GM18508 (cell line): ENCODE measurements around the gene FASN.

Experiments
- ATAC-seq: cut with Tn5 transposase; IDR thresholded peaks from one replicate; pipeline ENCODE4 v1.9.1; 2021; ENCODE audit warnings: moderate number of reproducible peaks; ENCODE audit not compliant: insufficient read depth, unreplicated experiment

The FASN gene

GRCh38 chr17:82060001-82060380 is 38.0 kb downstream of the FASN start:
- no peak for ATAC-seq

- ATAC-seq, result no peak
Measured at GRCh38 chr17:82059272-82060000, 38.6 kb downstream of the FASN start.

GRCh38 chr17:82058855-82059249 is 39.2 kb downstream of the FASN start:
- no peak for ATAC-seq

- ATAC-seq, result no peak
Measured at GRCh38 chr17:82058230-82058854, 39.7 kb downstream of the FASN start.

- ATAC-seq, result no peak
Measured at GRCh38 chr17:82056729-82057621, 41.1 kb downstream of the FASN start.

- no peak for ATAC-seq
Measured at GRCh38 chr17:82055965-82056728, 41.9 kb downstream of the FASN start.

DNA sequence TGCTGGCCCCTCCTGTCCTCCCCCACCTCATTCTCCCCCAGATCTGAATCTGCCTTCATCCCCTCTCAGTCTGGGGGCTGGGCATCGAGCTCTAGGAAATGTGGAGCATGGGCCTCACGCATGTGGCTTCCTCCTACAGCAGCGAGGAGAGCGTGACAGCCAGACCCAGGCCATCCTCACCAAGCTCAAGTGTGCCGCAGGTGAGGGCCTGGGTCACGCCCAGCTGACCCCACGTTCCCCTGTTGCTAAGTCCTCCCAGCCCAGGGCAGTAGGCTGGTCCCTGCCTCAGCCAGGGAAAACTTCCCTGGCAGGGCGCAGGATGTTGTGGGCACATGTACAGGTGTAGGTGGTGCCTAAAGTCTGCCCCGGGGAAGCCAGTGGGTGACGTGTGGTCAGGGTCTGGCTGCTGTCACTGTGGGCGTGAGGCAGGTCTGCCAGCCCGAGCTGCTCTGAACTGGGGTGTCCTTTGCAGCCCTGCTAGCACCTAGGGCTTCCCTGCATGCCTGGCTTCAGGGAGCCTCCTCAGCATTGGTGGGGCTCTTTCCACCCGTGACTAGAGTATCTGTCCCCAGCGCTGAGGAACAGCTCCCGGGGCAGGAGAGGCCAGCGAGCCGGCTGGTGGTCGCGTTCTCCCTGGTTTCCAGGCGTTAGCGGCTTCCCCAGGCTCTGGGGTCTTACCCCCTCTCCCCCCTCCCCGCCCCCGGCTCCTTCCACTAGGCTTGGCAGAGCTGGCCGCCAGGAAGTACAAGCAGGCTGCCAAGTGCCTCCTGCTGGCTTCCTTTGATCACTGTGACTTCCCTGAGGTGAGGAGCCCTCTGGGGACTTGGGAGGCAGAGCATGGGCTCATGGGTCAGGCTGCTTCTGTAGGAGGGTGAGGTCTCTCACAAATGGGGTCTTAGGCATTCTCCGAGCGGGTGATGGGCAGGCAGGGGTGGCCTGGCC is 42.7 kb downstream of the FASN start:
- ATAC-seq, result no peak

GRCh38 chr17:82054351-82055022 is 43.5 kb downstream of the FASN start:
- ATAC-seq, result no peak

DNA sequence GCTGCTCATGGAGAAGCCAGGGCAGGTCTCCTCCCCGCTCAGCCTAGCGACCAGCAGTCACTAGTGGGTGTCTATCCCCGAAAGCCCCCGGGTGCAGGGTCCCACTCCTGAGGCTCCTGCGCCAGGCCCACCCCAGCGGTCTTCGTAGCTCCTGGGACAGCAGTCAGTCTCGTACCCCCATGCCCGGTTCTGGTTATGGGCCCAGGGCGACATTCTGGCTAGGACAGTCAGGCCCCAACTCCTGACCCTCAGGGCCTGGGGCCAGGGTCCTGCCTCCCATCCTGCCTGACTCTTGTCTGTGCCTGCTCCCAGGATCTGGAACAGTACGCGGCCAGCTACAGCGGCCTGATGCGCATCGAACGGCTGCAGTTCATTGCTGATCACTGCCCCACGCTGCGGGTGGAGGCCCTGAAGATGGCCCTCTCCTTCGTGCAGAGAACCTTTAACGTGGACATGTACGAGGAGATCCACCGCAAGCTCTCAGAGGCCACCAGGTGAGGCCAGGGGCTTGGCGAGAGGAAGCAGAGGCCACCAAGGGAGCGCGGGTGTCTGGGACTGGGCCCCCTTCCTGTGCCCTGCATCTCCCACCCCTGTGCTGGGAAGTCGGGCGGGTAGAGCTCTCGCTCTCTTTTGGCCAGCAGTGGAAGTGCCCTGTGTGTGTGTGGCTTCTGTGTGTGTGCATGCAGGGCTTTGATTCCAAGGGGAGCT is 44.3 kb downstream of the FASN start:
- ATAC-seq, result no peak

GRCh38 chr17:82053130-82053529 is 44.9 kb downstream of the FASN start:
- ATAC-seq, result no peak

GRCh38 chr17:82052638-82053059 is 45.4 kb downstream of the FASN start:
- ATAC-seq, result no peak

GRCh38 chr17:82051776-82052637 is 46.0 kb downstream of the FASN start, which contains the start of the genes GPS1 and RFNG:
GPS1 (plus strand) TSS chr17:82051898; CDS start chr17:82051932, 34 bp downstream.
RFNG (minus strand) TSS chr17:82051811; CDS start chr17:82051766, 45 bp downstream.
- ATAC-seq, result no peak

- no peak for ATAC-seq
Measured at GRCh38 chr17:82050761-82051641, 47.0 kb downstream of the FASN start.

DNA sequence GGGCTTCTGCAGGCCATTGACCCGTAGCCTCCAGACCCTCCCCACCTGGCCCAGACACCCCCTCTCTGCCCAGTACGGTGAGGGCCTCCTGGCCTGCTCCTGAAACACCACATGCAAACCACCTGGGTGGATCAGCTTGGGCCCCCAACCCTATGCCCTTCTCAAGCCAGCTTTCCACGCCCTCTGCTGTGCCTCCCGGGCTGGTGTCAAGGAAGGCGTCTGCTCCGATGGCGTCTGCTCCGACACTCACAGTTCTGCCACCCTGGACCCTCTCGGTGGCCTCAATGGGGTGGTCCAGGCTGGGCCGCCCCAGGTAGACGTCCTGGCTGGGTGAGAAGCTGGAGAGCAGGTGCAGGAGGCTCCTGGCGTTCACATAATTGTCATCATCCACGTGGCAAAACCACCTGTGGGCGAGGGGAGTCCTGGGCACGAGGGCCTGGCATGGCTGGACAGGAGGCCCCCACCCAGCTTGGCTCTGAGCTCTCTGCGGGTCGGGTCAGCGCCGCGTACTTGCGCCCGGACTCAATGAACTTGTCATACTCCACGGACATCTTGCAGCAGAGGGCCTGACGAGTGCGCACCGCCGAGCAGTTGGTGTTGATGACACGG is 47.8 kb downstream of the FASN start:
- no peak for ATAC-seq

DNA sequence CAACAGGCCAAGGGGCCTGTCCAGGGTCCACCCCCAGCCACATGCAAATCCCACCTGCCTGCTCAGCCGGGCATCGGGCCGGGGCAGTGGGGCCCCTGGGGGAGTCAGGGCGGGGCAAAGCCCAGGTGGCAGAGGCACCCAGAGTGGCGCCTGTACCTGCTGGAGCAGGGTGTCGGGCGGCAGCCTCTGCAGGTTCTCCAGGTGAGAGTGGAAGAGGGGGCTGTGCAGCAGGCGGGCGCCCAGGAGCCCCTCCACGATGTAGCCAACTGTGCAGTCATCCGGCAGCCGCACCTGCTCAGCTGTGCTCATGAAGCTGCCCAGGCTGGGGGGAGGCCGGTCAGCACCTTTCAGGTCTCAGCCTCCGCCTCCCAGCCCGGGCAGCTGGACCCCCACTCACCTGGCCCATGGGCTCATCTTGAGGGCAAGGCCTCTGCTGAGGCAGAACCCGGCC is 48.5 kb downstream of the FASN start:
- ATAC-seq, result no peak

DNA sequence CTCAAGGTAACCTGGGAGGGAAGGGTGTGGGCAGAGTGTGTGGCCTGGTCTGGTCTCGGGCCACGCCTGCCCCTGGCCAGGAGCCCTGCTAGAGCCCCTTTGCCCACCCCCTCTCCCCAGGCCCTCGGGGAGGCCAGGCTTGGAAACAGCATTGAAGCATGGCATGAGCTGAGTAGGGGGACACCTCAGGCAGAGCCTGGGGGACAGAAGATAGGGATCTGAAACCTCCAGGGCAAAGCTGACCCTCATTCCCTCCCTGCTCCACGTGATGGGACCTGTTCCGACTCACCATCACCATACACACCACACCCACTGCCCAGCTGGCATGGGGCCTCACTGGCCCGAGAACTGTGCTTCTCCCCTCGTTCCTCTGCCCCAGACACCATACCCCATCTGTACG is 48.9 kb downstream of the FASN start:
- ATAC-seq, result no peak
